HG03280 (cell line): Measurements from ENCODE around the gene SUV39H2.
A peak's percentile ranks its signal among the peaks of the same experiment; 100 is the strongest.
"Not testable (repeated sequence)": the region's sequence is repeated elsewhere in the genome, so short reads cannot be mapped to it uniquely, and the experiment has no call there.

ENCODE experiments used
- ATAC-seq: cut with Tn5 transposase; IDR thresholded peaks from one replicate; pipeline ENCODE4 v1.9.1; 2021; ENCODE audit warnings: mild to moderate bottlenecking, moderate library complexity; ENCODE audit not compliant: unreplicated experiment

The SUV39H2 gene

GRCh38 chr10:14926722-14927416 is 48.2 kb downstream of the SUV39H2 start:
- ATAC-seq, result peak; percentile 99

- ATAC-seq, result no peak
Measured at GRCh38 chr10:14930610-14931009, 51.9 kb downstream of the SUV39H2 start.

GRCh38 chr10:14936584-14936983 is 57.9 kb downstream of the SUV39H2 start:
- no peak for ATAC-seq

- not testable (repeated sequence) for ATAC-seq
Measured at GRCh38 chr10:14938971-14939370, 60.3 kb downstream of the SUV39H2 start.

GRCh38 chr10:14942147-14942949 is 63.7 kb downstream of the SUV39H2 start:
- ATAC-seq, result peak; percentile 80

- not testable (repeated sequence) for ATAC-seq
Measured at GRCh38 chr10:14942950-14943338, 64.3 kb downstream of the SUV39H2 start.

GRCh38 chr10:14945108-14945507 is 66.4 kb downstream of the SUV39H2 start:
- ATAC-seq, result no peak

- ATAC-seq, result no peak
Measured at GRCh38 chr10:14947268-14947667, 68.6 kb downstream of the SUV39H2 start.

GRCh38 chr10:14949291-14949690 is 70.6 kb downstream of the SUV39H2 start:
- no peak for ATAC-seq

GRCh38 chr10:14952851-14953423 is 74.3 kb downstream of the SUV39H2 start:
- ATAC-seq, result no peak

- peak; percentile 34 for ATAC-seq
Measured at GRCh38 chr10:14953424-14954000, 74.8 kb downstream of the SUV39H2 start.
